ENCODE data around the gene PACRG.
A peak's percentile ranks its signal among the peaks of the same experiment; 100 is the strongest.

The PACRG gene

DNA sequence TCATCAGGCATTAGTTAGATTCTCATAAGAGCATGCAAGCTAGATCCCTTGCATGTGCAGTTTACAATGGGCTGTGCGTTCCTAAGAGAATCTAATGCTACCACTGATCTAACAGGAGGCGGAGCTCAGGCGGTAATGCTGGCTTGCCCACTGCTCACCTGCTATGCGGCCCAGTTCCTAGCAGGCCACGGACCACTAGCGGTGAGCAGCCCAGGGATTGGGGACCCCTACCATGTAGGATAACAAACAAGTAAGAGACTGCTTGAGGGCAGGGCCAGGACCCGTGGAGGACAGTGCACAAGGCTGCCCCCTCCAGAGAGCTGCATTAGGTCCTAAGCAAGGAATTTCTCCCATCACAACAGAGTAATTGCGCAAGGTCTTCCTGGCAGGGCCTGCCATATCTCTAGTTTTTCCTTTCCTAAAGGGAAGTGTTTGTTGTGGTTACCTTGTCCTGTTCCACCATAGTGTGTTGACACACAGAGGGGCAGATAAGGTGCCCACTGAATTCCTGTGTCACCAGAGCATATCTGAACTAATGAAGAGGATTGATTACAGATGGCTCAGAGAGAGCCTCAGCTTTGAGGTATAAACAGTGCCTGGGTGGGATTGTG lies 58.0 kb downstream of the PACRG start:
- no peak for DNase-seq (ENCODE audit: low spot score)

DNA sequence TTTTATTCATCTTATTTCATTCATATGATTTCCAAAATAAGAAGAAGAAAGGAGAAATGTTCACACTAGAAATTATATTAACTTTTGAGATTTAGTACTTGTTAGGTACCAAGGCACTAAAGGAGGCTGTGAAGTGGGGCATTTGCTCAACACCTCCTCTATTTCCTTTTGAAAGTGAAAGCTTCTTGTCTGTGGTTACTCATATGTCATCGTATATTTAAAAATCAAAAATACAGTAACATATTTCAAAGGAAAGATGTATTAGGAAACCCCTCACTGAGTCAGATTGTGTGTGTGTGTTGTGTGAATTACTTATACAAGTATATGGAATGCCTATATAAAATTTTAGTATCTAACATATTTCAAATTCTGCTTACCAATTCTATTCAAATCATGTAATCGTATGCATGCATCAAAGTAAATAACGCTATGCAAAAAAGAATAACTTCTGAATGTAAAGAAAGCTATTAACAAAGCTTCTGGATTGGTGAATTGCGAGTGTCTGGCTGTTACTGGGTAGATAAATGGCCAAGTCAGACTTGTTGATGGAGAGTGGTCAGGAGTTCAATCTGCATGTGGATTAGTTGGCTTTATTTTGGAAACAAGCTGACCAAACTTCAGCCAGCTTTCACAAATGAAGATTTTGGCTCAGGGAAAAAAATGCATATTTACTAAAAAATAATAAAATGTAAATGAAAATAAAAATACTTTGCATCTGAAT lies 70.9 kb downstream of the PACRG start:
- no peak for DNase-seq (ENCODE audit: low spot score)

DNA sequence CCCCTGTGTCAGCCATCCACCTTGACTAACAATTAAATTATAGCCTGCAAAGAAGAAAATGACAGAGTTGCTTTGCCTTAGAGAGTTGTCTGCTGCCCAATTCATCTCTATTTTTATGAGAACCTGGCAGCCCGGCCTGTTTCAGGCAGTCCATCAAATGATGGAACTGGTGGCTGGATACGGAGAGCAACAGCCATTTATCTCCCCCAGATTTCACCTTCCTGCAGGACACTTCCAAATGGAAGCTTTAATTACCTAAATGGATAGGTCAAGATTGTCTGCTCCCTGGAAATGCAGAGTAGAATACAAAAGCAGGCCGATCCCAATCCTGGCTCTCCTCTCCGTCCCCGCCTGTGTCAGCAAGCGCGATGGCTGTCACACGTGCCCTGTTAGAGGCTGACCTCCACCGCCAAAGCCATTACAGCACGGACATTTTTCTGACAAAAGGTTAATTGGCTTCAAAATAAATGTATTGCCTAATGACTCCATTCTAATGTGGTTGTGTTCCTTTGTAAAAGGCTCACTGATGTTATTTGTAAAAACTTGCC lies 86.7 kb downstream of the PACRG start:
- DNase-seq (ENCODE audit: low spot score) = no peak

DNA sequence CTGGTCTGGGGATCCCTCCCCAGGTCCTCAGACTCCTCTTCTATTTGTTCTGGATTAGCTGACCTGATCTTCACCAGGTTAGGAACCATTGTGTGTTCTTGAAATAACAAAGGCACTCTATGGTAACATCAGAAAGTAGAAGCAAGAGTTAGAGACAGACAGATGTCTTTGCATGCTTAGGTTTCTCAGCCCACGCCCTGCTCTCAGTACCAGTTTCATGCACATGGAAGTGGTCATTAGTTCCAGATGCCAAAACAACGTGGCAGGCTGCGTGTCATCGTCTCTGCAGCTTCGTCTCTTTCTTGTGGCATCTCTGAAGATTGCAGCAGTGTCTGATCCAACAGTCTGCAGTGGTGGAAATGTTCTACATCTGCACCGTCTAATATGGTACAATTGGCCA lies 89.4 kb downstream of the PACRG start:
- DNase-seq (ENCODE audit: low spot score) = no peak

DNA sequence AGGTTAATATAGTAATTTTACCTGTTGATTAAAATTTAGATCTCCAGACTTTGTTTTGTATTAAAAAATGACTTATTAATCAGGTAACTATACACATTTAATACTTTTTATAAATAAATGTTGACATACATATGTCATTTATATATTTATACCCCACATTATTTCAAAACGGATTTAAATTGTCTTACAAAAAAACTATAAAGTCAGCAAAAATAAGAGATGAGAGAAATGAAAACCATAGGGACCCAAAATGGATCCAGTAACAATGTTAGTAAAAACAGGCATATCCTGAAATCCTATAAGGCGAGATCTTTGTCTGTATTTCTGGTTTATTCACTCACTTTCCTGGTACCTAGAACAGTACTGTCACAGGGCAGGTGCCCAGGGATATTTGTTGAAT lies 91.5 kb downstream of the PACRG start:
- no peak for DNase-seq (ENCODE audit: low spot score)

DNA sequence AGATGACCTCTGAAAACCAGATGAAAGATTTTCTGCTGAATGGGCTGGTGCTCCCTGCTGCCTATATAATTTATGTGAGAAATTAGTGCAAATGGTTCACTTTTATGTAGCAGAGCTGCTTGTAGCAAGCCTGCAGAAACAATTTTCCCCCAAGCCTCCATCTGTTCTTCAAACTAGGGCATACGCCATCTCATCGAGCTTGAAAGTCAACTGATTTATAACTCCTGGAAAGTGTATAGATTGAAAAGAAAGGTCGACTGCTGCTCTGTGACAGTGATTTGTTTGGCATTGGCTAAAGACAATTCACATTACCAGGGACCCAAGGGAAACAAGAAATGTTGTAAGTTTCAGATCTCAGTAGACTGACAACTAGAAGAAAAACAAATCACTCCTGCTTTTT lies 93.3 kb downstream of the PACRG start:
- no peak for DNase-seq (ENCODE audit: low spot score)

DNA sequence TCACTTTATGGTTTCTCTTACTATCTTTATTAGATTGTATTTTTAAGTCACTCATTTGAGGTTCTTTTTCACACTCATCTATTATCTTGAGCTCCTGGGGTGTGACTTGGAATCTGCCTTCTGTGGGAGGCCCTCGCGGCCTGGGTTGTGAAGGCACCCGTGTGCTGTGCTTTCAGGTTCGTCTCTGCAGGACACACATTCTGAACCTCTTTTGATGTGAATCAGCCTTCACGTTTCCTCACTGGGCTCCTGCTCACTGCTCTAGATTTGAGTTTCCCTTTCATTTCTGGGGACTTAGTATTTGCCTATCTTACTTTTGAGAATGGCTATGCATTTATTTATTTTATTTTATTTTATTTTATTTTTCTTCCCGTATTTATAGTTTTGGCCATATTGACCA lies 97.8 kb downstream of the PACRG start:
- no peak for DNase-seq (ENCODE audit: low spot score)

DNA sequence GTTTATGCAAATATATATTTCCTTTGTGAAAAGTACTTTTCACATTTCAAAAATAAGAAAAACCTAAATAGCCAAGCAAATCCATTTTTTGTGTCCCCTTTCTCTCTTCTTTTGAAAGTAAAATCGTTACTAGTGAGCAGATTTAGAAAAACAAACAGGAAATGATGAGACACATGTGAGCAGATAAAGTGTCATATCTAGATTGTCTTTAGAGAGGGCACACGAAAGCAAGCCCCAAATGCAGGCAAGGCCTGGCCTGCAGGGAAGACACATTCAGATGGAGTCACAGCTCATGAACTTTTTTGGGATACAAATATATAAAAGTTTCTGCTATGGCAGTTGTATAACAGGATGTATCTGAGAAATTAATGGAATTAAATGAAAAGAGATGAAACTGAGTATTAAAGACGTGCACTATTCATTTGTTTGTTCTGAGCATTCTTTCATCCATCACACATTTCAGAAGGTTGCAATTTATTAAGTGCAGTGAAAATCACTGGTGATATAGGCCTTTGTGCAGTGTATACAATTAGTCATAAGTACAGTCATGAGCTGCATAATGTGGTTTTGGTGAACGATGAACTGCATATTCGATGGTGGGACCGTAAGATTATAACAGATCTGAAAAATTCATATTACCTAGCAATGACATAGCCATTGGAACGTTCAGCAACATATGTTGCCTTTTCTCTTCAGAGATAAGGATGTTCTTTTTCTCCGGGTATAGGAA lies 101.4 kb downstream of the PACRG start:
- no peak for DNase-seq (ENCODE audit: low spot score)

DNA sequence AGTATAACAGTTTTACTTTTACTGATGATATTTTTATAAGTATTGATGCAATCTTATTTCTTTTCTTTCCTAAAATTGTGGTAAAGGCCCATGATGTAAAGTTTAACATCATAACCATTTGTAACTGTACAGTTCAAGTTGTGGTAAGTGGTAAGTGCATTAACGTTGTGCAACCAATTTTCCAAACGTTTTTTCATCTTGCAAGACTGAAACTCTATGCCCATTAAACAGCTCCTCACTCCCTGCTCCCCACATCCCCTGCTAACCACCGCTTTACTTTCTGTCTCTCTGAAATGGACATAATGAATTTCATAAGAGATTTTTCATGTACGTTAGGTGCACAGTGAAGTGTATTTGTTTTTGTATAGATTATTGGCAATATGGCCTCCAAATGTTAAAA lies 106.0 kb downstream of the PACRG start:
- DNase-seq (ENCODE audit: low spot score) = no peak

DNA sequence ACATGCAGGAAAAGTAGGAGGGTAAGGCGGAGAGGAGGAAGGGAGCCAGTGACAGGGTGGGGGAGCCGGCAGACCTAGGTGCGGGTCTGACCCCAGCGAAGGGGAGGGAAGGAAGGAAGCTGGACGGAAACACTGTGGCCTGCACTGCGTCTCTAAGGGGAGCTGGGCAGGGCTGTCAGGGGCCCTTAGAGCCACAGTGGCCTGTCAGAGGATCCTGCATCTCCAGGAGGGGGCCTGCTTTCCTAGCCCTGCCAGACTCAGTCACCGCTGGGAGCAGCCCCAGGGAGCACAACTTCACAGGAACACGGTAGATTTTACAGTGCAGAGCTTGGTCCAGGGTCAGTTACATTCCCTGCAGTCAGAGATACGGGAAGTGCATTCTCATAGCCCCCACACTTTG lies 118.2 kb downstream of the PACRG start:
- DNase-seq (ENCODE audit: low spot score) = no peak

DNA sequence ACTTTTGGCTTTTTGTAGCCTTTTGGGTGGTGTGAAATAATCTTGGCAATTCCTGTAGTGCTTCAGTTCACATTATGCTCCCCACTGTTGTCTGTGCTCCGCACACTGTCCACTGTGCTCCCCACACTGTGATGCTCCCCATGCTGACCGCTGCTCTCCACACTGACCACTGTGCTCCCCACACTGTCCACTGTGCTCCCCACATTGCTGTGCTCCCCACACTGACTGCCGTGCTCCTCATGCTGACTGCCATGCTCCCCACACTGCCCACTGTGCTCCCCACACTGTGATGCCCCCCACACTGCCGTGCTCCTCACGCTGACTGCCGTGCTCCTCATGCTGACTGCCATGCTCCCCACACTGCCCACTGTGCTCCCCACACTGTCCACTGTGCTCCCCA lies 118.9 kb downstream of the PACRG start:
- DNase-seq (ENCODE audit: low spot score) = no peak

DNA sequence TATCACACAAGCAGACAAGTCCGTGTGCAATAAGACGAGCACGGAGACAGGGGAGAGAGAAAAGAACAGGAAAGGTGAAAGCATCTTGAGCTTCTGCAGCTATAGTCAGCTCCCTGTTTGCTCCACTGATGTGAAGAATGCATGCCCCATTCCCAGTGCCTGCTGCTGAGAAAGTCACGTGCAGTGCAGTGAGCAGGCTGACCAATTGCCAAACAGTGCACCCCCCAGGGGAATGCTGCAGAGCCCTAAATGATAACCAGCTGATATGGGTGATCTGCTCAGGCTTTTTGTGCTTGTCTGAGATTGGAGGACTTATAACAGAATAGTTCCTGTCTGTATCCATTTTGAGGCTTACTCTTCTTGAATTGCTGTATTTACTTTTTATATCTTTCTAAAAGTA lies 121.5 kb downstream of the PACRG start:
- DNase-seq (ENCODE audit: low spot score) = peak; percentile 68

DNA sequence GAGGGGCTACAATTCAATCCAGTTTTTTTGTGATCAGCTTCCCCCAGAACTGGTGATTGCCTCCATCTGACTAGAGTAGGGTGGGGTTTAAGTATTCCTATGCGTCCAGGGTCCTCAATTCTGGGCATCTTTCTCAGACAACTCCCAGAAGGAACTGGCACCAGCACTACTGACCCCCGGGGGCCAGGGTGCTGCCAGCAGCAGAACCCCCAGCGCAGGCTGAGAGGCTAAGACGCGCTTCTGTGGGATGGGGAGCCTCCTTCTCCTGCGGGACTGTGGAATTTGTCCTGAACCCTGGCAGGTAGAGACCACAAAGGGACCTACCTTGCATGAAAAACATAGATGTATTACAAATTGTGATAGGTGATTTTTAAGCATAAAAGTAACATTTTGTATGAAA lies 124.4 kb downstream of the PACRG start:
- DNase-seq (ENCODE audit: low spot score) = no peak

DNA sequence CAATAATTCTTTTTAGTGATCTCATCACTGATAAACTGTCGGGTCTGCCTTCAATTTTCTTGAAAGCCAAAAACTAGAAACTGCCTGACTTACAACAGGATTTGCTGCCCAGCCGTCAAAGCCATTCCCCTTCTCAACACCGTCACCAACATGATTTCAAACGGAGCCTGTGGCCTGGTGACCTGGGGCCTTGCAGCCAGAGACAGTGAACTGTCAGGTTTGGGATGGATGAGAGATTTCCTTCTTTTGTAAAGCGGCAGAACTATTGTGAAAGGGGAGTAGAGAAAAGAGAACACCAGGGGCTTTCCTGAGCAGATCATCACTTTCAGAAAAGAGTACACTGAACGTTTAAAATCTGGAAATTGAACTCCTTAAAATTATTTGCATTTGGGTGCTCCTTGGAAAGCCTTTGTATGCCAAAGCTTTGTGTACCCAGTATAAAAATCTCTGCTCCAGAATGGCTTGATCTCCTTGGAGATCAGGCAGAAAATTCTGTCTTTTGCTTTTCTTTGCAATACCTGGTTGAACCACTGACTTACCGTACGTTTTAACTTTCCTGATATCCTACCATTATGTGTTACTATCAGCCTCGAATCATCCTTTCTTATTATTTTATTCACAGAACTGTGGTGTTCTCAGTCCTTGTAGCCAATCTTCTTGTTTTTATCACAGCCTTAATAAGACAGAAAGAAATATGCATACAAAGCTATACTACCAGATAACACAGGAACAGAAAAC lies 125.2 kb downstream of the PACRG start:
- DNase-seq (ENCODE audit: low spot score) = peak; percentile 51

DNA sequence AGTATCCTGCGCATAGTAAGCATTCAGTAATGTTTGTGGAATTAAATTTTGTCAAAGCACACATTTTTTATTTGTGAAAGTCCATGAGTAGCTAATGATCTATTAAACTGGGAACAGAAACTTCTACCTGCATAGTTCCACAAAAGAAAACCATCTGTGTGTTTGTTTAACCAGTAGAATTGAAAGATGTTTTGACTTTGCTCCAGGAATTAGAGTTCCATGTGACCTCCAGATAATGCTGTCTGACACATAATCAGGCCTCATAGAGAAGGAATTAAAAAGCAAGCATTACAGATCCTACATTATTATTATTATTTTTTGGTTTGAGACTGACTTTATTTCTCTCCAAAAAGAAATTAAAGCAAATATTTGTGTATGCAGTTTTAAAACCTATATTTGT lies 126.5 kb downstream of the PACRG start:
- peak; percentile 63 for DNase-seq (ENCODE audit: low spot score)

DNA sequence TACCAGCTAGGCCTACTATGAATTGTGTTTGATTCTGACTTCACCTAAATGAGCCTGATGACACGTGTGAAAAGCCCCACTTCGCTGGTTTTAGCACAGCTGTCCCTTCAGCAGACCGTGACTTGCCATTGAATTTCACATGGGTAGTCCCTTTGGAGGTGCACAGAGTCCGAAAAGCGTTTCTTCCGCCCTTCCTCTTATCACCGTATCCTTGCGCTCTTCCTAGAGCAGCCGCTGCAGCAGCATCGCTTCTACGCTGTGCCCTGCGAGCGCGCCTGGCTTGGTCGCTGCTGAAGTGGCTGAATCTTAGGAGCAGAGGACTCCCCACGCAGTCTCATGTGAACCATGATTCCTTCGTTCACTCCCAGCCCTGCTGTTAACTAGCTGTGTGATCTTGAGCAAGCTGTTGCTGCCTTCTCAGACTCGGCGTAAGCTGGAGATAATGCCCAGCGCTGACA lies 127.0 kb downstream of the PACRG start:
- DNase-seq (ENCODE audit: low spot score) = peak; percentile 63

DNA sequence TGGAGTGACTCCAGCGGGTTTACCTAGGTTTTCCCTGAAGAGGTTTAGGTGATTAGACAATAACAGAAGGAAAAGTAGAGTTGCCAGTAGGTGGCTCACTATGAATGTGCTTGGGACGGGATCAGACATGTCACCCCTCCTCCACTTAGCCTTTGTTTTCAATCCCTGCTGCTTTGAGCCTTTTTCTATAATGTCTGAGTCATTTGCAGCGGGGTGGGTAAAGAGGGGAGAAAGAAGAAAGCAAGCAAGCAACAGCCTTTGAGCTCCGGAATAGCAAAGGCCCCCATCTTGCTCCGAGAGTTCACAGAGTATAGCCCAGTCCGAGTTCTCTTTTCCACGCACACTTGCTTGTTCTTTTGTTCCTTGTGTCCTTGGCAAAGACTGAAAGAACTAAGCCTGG lies 129.1 kb downstream of the PACRG start:
- DNase-seq (ENCODE audit: low spot score) = peak; percentile 98

DNA sequence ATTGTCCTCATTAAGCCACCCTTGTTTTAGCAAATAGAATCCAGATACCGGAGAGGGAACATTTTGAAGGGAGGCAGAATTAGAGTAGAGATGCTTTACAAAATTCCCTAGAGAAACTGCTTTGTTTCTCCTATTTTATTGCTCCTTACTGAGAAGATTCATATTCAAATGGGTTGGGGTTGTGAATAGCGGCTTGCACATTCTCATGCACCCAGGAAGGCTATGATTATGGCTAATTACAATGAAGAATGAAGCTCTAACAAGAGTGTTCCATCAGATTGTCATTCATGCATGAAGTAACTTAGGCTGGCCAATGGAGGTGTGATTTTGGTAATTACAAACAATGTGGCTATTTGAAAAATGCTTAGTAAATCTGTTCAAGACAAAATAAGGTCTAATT lies 129.6 kb downstream of the PACRG start:
- DNase-seq (ENCODE audit: low spot score) = no peak

DNA sequence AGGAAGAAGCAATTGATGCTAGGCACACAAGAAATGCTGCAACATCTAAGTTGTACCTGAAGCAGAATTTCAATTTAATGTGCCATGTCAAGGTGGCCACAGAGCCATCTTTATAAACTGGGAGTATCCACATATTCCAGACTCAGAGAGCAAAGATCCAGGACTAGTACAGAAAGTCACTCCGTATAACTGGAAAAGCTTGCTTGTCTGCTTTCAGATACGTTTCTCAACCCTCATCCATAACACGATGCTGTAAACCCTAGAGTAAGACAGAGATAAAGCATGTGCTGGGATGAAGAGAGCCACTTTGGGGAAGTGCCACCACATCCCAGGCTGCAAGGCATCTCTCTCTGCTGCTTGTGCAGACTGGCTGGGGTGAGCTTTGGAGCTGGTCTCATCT lies 134.7 kb downstream of the PACRG start:
- no peak for DNase-seq (ENCODE audit: low spot score)

DNA sequence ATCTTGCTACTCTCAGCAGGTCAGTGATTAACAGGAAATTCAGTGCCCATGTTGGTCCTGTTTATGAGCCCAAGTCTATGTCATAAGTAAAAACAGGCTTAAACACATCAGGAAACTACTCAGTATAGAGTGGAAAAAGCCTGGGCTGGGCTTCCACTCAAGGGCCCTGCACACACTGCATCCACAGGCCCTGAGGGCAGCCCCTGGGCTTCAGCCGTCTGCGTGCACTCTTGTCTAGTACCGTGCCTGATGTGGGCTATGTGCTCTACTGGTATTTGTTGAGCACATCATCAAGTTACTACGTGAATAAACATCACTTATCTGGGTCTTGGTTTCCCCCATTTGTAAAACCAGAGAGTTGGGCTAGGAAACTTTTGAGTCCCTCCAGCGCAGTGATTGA lies 135.2 kb downstream of the PACRG start:
- no peak for DNase-seq (ENCODE audit: low spot score)

DNA sequence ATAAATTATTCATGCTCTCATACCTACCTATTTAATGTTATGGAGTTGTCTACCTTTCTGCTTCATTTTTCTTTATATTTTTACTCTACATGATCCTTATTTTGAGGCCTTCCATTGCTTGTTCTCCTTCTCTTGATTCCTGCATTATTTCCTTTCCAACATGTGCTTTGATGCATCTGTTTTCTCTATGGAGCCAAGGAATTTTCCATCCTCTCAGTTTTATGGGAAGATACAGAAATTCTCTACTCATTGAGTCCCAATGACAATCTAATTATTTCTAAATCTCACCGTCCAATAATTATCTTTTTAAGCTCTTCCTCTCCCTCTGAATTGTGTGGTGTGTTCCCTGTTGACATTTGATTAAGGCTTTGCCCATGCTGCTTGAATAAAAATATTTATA lies 136.0 kb downstream of the PACRG start:
- DNase-seq (ENCODE audit: low spot score) = no peak

DNA sequence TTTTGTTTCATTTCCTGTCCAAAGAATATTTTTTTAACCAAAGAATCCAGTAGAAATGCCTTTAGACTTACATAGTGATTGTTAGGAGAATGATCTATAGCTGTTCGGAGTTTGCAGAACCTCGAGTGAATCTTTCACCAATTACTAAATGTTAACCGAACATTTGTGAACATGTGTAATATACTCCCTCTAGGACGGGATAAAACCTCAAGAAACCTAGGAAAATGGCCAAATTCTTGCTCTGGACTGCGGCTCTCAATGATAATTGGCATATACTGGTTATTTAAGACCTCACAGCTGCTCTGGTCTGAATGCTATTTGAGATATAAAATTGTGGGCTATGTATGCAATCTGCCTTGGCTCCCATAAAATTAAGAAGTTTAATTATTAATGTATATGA lies 137.1 kb downstream of the PACRG start:
- DNase-seq (ENCODE audit: low spot score) = no peak

Data from globus pallidus (tissue), 1 donor.